ENCODE measurements around the gene DGKA. TPM values are rescaled to one million over a fixed set of nuclear protein-coding genes. Genes with fewer than 3 reads are reported as not detected.
"Not testable (repeated sequence)": the region's sequence is repeated elsewhere in the genome, so short reads cannot be mapped to it uniquely, and the experiment has no call there.

Gene DGKA
- total and polyA plus RNA-seq, 5 experiments from 2014 or later = 145 to 1,328 (median 378) TPM

DNA sequence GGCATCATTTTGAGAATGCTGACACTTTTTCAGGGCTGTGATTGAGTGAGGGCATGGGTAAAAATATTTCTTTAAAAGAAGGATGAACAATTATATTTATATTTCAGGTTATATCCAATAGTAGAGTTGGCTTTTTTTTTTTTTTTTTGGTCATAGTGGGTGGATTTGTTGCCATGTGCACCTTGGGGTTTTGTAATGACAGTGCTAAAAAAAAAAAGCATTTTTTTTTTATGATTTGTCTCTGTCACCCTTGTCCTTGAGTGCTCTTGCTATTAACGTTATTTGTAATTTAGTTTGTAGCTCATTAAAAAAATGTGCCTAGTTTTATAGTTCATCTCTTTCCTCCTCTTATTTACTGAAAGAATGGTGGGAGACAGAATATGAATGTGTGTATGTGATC is 41.5 kb downstream of the DGKA start:
- no peaks in the 10 kb centered on the region for H3K27me3 Mint-ChIP-seq
- ATAC-seq (no peak), DNase-seq (no peak)
- H3K9me3 Mint-ChIP-seq = no peaks in the 10 kb centered on the region
- POLR2A ChIA-PET = interaction anchor here (0.6 to 3.6 kb wide), 4 partner anchors 11 to 295 kb away, joined by 3 to 41 read pairs (median 17); partner anchors contain the start of genes ORMDL2 and SARNP
- H3K4me3 Mint-ChIP-seq = peak overlapping the region in 3 of 10 donors; percentile 11 to 37 (median 25)
- H3K4me1 Mint-ChIP-seq = peaks cover 13 to 31% (median 24%) of the 10 kb centered on the region in 4 donors
- peaks cover 0 to 19% (median 3%) of the 10 kb centered on the region in 3 donors for H3K36me3 Mint-ChIP-seq
- peak overlapping the region in 5 of 10 donors; percentile 1 to 65 (median 37) for H3K27ac Mint-ChIP-seq

- H3K27ac Mint-ChIP-seq = no peak overlapping the region
- peaks cover 12 to 30% (median 23%) of the 10 kb centered on the region in 4 donors for H3K4me1 Mint-ChIP-seq
- H3K9me3 Mint-ChIP-seq = no peaks in the 10 kb centered on the region
- no peak overlapping the region for H3K4me3 Mint-ChIP-seq
- peaks cover 0 to 25% (median 3%) of the 10 kb centered on the region in 3 donors for H3K36me3 Mint-ChIP-seq
- ATAC-seq (no peak), DNase-seq (peak in 1 of 10 donors; percentile 29)
- H3K27me3 Mint-ChIP-seq = no peaks in the 10 kb centered on the region
- POLR2A ChIA-PET = interaction anchor here (0.7 to 3.6 kb wide), 36 partner anchors 8 to 752 kb away, joined by 3 to 50 read pairs (median 6); partner anchors contain the start of genes BLOC1S1, CNPY2, COQ10A and DGKA
These were observed 42.1 kb downstream of the DGKA start for GRCh38 chr12:55972911-55973598.

GRCh38 chr12:55973599-55974307 is 42.8 kb downstream of the DGKA start, which contains the start of gene RAB5B:
Gene RAB5B (plus strand): TSS chr12:55974078. CDS start chr12:55986961, 12,883 bp downstream.
- Mint-ChIP-seq H3K36me3 (peaks cover 0 to 30% (median 3%) of the 10 kb centered on the region in 3 donors), H3K27me3 (no peaks in the 10 kb centered on the region), H3K4me3 (no peak within 1 kb of the TSS), H3K4me1 (peaks cover 10 to 28% (median 24%) of the 10 kb centered on the region in 4 donors), H3K27ac (no peak within 1 kb of the TSS), H3K9me3 (no peaks in the 10 kb centered on the region)
- POLR2A ChIA-PET = interaction anchor here (0.5 to 3.6 kb wide), 41 partner anchors 8 to 751 kb away, joined by 3 to 50 read pairs (median 5); partner anchors contain the start of genes BLOC1S1, CNPY2, COQ10A and DGKA
- peak; percentile 90 for ATAC-seq
- DNase-seq = peak; percentile 89 to 100 (median 98)

- DNase-seq (peak in 1 of 10 donors; percentile 22), ATAC-seq (peak in 1 of 2 donors; percentile 7)
- peaks cover 10 to 33% (median 29%) of the 10 kb centered on the region in 4 donors for H3K4me1 Mint-ChIP-seq
- POLR2A ChIA-PET = interaction anchor here (0.5 to 3.6 kb wide), 38 partner anchors 10 to 751 kb away, joined by 3 to 50 read pairs (median 5); partner anchors contain the start of genes BLOC1S1, CNPY2, COQ10A and DGKA
- no peak overlapping the region for H3K27ac Mint-ChIP-seq
- H3K9me3 Mint-ChIP-seq = no peaks in the 10 kb centered on the region
- peaks cover 0 to 34% (median 3%) of the 10 kb centered on the region in 3 donors for H3K36me3 Mint-ChIP-seq
- H3K4me3 Mint-ChIP-seq = no peak overlapping the region
- H3K27me3 Mint-ChIP-seq = no peaks in the 10 kb centered on the region
These were observed 43.4 kb downstream of the DGKA start for GRCh38 chr12:55974308-55974730.

DNA sequence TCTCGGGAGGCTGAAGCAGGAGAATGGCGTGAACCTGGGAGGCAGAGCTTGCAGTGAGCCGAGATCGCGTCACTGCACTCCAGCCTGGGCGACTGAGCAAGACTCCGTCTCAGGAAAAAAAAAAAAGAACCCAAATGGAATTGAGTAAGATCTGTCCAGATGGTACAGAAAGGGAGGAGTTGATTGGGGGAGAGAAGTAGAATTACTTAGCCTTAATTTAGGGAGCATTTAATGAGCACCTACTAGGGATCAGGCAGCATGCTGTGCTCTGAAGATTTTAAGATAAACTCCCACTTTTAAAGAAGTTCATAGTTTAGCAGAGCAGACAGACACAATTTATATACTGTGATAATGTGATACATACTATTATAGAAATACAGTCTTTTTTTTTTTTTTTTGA is 47.4 kb downstream of the DGKA start:
- Mint-ChIP-seq H3K27me3 (no peaks in the 10 kb centered on the region), H3K4me1 (peaks cover 14 to 51% (median 47%) of the 10 kb centered on the region in 4 donors), H3K36me3 (peaks cover 0 to 51% (median 11%) of the 10 kb centered on the region in 3 donors), H3K27ac (peak overlapping the region in 2 of 10 donors; percentile 65 to 76), H3K4me3 (no peak overlapping the region), H3K9me3 (no peaks in the 10 kb centered on the region)
- POLR2A ChIA-PET = interaction anchor here (1.0 kb wide), 1 partner anchor 10 kb away, joined by 8 read pairs; no protein-coding TSS in a partner anchor
- DNase-seq = no peak
- ATAC-seq = no peak

- POLR2A ChIA-PET = no interaction called here
These were observed 48.1 kb downstream of the DGKA start for GRCh38 chr12:55979069-55979468.

DNA sequence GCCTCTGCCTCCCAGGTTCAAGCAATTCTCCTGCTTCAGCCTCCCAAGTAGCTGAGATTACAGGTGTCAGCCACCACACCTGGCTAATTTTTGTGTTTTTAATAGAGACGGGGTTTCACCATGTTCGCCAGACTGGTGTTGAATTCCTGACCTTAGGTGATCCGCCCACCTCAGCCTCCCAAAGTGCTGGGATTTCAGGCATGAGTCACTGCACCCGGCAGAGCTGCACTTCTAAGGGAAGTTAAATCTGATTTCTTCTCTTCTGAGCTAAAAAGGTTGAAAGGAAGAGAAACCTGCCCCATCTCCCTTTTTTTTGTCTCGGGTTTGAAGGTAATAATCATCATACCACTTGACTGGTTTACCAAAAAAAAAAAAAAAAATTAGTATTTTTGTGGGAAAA is 50.9 kb downstream of the DGKA start:
- peaks cover 0 to 76% (median 8%) of the 10 kb centered on the region in 3 donors for H3K36me3 Mint-ChIP-seq
- POLR2A ChIA-PET = interaction anchor here (0.6 to 5.2 kb wide), 5 partner anchors 8 to 157 kb away, joined by 3 to 29 read pairs (median 4); partner anchors contain the start of genes PYM1 and RAB5B
- not testable (repeated sequence) for ATAC-seq, DNase-seq, H3K4me3 Mint-ChIP-seq, H3K27me3 Mint-ChIP-seq, H3K9me3 Mint-ChIP-seq
- H3K4me1 Mint-ChIP-seq = peaks cover 12 to 47% (median 41%) of the 10 kb centered on the region in 4 donors
- H3K27ac Mint-ChIP-seq = peak overlapping the region in 1 of 10 donors; percentile 24

More at GRCh38 chr12:55979069-55979468, 48.1 kb downstream of the DGKA start:
- no peaks in the 10 kb centered on the region for H3K9me3 Mint-ChIP-seq
- H3K27ac Mint-ChIP-seq = peak overlapping the region in 2 of 10 donors; percentile 39 to 49
- peaks cover 14 to 57% (median 47%) of the 10 kb centered on the region in 4 donors for H3K4me1 Mint-ChIP-seq
- DNase-seq (no peak), ATAC-seq (no peak)
- peaks cover 0 to 58% (median 11%) of the 10 kb centered on the region in 3 donors for H3K36me3 Mint-ChIP-seq
- no peaks in the 10 kb centered on the region for H3K27me3 Mint-ChIP-seq
- no peak overlapping the region for H3K4me3 Mint-ChIP-seq

DNA sequence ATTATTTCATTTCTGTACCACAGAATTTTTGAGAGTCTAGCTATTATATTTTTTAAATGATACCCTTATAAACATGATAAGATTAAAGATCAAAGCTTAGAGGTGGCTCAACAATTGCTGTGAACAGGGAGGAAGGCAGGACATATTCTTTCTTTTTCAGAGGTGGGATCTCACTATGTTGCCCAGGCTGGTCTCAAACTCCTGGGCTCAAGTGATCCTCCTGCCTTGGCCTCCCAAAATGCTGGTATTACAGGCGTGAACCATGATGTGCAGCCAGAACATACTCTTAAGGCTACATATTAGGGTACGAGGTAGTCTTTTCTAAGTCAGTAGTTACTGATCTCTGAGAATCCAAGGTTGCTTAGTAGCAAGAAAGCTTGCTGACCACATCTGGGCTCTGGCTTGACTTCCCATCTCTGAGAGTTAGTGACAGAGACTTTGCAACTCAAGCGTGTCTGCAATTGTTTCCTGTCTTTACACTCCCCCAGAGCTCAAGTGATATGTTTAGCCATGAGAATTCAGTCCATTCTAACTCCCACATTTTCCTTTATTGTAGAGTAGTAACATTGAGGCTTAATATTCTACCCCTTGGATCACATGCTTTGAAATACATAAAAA is 51.5 kb downstream of the DGKA start:
- ATAC-seq (no peak), DNase-seq (no peak)
- Mint-ChIP-seq H3K27me3 (no peaks in the 10 kb centered on the region), H3K4me3 (no peak overlapping the region), H3K4me1 (peaks cover 12 to 41% (median 35%) of the 10 kb centered on the region in 4 donors), H3K36me3 (peaks cover 0 to 74% (median 8%) of the 10 kb centered on the region in 3 donors), H3K27ac (peak overlapping the region in 5 of 10 donors; percentile 8 to 48 (median 29)), H3K9me3 (no peaks in the 10 kb centered on the region)
- POLR2A ChIA-PET = interaction anchor here (0.6 to 5.2 kb wide), 4 partner anchors 9 to 157 kb away, joined by 3 to 29 read pairs (median 4); partner anchors contain the start of genes PYM1 and RAB5B

DNA sequence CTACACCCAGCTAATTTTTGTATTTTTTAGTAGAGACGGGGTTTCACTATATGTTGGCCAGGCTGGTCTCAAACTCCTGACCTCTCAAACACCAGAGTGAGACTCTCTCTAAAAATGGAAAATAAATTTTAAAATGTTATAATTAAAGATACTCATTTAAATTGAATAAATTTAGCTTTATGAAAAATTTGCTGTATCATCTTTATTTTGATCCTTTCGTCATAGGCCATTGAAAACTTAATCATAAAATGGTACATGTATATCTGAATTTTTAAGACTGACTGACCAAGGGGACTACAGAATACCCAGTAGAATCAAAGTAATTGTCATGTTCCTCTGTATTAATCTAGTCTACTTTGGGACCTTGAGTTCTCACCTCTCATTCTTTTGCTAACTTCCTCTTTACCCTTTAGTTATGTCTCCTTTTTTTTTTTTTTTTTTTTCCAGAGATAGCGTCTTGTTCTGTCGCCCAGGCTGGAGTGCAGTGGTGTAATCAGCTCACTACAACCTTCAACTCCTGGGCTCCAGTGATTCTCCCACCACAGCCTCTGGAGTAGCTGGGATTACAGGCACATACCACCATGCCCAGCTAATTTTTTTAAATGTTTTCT is 52.4 kb downstream of the DGKA start:
- peaks cover 8 to 36% (median 27%) of the 10 kb centered on the region in 4 donors for H3K4me1 Mint-ChIP-seq
- peak overlapping the region in 2 of 10 donors; percentile 27 to 29 for H3K27ac Mint-ChIP-seq
- POLR2A ChIA-PET = interaction anchor here (0.6 to 5.2 kb wide), 3 partner anchors 9 to 31 kb away, joined by 3 to 29 read pairs (median 4); partner anchors contain the start of gene RAB5B
- no peaks in the 10 kb centered on the region for H3K9me3 Mint-ChIP-seq
- H3K36me3 Mint-ChIP-seq = peaks cover 0 to 73% (median 8%) of the 10 kb centered on the region in 3 donors
- H3K27me3 Mint-ChIP-seq = no peaks in the 10 kb centered on the region
- ATAC-seq = no peak
- H3K4me3 Mint-ChIP-seq = no peak overlapping the region
- DNase-seq = no peak

DNA sequence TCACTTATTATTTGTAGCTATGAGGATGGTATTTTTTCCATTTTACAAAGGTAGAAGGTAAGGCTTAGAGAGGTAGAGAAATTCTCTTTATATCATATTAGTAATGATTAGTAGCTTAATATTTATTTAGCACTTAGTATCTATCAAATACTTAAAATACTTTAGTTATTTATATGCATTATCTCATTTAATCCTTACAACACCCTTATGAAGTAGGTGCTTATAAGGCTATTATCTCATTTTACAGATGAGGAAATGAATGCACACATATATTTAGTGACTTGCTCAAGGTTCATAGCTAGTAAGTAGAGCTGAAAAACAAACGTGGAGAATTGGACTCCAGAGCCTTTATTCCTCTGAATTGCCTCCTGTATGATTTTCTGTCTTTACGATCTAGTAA is 53.9 kb downstream of the DGKA start:
- POLR2A ChIA-PET = interaction anchor here (0.5 to 5.2 kb wide), 3 partner anchors 9 to 198 kb away, joined by 3 to 29 read pairs (median 3); partner anchors contain the start of gene RAB5B
- H3K4me3 Mint-ChIP-seq = no peak overlapping the region
- H3K27ac Mint-ChIP-seq = no peak overlapping the region
- H3K36me3 Mint-ChIP-seq = peaks cover 0 to 76% (median 10%) of the 10 kb centered on the region in 3 donors
- DNase-seq (no peak), ATAC-seq (no peak)
- H3K9me3 Mint-ChIP-seq = no peaks in the 10 kb centered on the region
- H3K4me1 Mint-ChIP-seq = peaks cover 8 to 26% (median 18%) of the 10 kb centered on the region in 4 donors
- no peaks in the 10 kb centered on the region for H3K27me3 Mint-ChIP-seq

GRCh38 chr12:55985341-55985740 is 54.4 kb downstream of the DGKA start:
- ATAC-seq (no peak), DNase-seq (no peak)
- Mint-ChIP-seq H3K4me3 (peak overlapping the region in 1 of 10 donors; percentile 6), H3K27me3 (no peaks in the 10 kb centered on the region), H3K9me3 (no peaks in the 10 kb centered on the region), H3K27ac (no peak overlapping the region), H3K4me1 (peaks cover 5 to 23% (median 14%) of the 10 kb centered on the region in 4 donors), H3K36me3 (peaks cover 0 to 77% (median 8%) of the 10 kb centered on the region in 3 donors)
- POLR2A ChIA-PET = interaction anchor here (0.5 to 5.2 kb wide), 2 partner anchors 11 to 197 kb away, joined by 3 to 29 read pairs; partner anchors contain the start of gene RAB5B
